BLaER1 (cell line): ENCODE data around the gene HEG1.

Source experiments
- H3K27ac ChIP-seq: shearing (Covaris generic); formaldehyde crosslinking; 2 replicates; pipeline ENCODE4 v1.8.1; 2022
- H3K27me3 ChIP-seq: shearing (Covaris generic); formaldehyde crosslinking; 2 replicates; pipeline ENCODE4 v1.8.1; 2022
- H3K36me3 ChIP-seq: shearing (Covaris generic); formaldehyde crosslinking; 2 replicates; pipeline ENCODE4 v1.8.1; 2022
- H3K4me1 ChIP-seq: shearing (Covaris generic); formaldehyde crosslinking; 2 replicates; pipeline ENCODE4 v1.8.1; 2022
- H3K4me2 ChIP-seq: shearing (Covaris generic); formaldehyde crosslinking; 2 replicates; pipeline ENCODE4 v1.8.1; 2022
- H3K4me3 ChIP-seq: shearing (Covaris generic); formaldehyde crosslinking; 2 replicates; pipeline ENCODE4 v1.8.1; 2022
- H3K9ac ChIP-seq: shearing (Covaris generic); formaldehyde crosslinking; 2 replicates; pipeline ENCODE4 v1.8.1; 2022
- H3K9me3 ChIP-seq: shearing (Covaris generic); formaldehyde crosslinking; 2 replicates; pipeline ENCODE4 v1.8.1; 2022
- H4K20me1 ChIP-seq: shearing (Covaris generic); formaldehyde crosslinking; 2 replicates; pipeline ENCODE4 v1.8.1; 2022
- Cebpa-rat ChIP-seq: shearing (Covaris generic); IDR thresholded peaks from 2 replicates; pipeline ENCODE4 v1.8.1; 2022

HEG1 gene

GRCh38 chr3:125022206-125022605, 33.6 kb downstream of the HEG1 start:
- Histone ChIP-seq H3K4me1 (peaks cover 47% of the 10 kb centered on the region), H3K4me2 (peak overlapping the region; percentile 61), H3K4me3 (no peak overlapping the region), H4K20me1 (no peaks in the 10 kb centered on the region), H3K27me3 (no peaks in the 10 kb centered on the region), H3K9ac (no peak overlapping the region), H3K27ac (no peak overlapping the region), H3K9me3 (peaks cover 18% of the 10 kb centered on the region), H3K36me3 (peaks cover 53% of the 10 kb centered on the region)
- TF ChIP-seq Cebpa-rat, result no peak

GRCh38 chr3:125019271-125019670, 36.5 kb downstream of the HEG1 start:
- H4K20me1 ChIP-seq, result no peaks in the 10 kb centered on the region
- peaks cover 18% of the 10 kb centered on the region for H3K9me3 ChIP-seq
- H3K27me3 ChIP-seq, result no peaks in the 10 kb centered on the region

DNA sequence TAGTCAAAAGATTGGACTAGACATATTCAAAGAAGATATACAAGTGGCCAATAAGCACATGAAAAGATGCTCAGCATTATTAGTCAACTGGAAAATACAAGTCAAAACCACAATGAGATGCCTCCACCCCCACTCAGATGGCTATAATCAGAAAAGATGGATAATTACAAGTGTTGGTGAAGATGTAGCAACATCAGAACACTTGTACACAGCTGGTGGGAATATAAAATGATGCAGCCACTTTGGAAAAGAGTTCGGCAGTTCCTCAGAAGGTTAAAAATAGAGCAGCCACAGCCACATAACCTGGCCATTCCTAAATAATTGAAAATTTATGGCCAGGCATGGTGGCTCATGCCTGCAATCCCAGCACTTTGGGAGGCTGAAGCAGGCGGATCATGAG, 38.4 kb downstream of the HEG1 start:
- Histone ChIP-seq H3K27me3 (no peaks in the 10 kb centered on the region), H3K27ac (no peak overlapping the region), H3K4me2 (no peak overlapping the region), H3K4me1 (peaks cover 10% of the 10 kb centered on the region), H3K9me3 (peaks cover 18% of the 10 kb centered on the region), H3K36me3 (peaks cover 75% of the 10 kb centered on the region), H3K9ac (no peak overlapping the region), H4K20me1 (no peaks in the 10 kb centered on the region), H3K4me3 (no peak overlapping the region)
- TF ChIP-seq Cebpa-rat, result no peak

More at GRCh38 chr3:125019271-125019670, 36.5 kb downstream of the HEG1 start:
- Histone ChIP-seq H3K9ac (no peak overlapping the region), H3K4me2 (no peak overlapping the region), H3K4me3 (no peak overlapping the region), H3K4me1 (peaks cover 27% of the 10 kb centered on the region), H3K36me3 (peaks cover 56% of the 10 kb centered on the region), H3K27ac (no peak overlapping the region)
- no peak for TF ChIP-seq Cebpa-rat

DNA sequence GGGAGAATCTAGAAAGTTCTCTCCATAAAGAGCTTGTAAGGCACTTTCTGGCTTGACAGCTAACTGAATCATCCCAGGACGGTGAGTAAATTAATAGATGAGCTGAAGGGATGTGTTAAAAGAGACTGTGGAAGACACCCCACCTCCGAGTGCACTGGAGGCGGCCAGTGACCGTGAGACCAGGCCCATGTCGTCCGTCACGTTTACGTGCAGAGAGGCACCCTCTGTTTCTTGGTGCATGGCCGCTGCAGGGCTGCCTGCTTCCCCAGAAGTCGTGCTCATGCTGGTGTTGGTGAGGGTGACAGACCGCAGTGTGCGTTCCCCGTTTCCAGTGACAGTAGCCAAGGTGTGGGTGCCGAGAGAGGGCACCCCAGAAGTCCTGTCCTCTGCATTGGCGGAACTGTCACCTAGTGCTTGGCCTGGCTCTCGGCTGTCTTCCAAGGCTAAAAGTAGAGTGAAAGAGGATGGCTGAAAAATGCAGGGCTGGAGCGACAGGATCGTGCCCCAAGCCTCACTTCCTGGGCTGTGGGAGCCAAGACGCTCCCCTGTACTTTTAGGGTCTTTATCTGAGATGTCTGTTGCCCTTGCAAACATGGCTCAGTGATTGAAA, 41.1 kb downstream of the HEG1 start:
- H3K9me3 ChIP-seq, result peaks cover 14% of the 10 kb centered on the region
- no peak overlapping the region for H3K27ac ChIP-seq
- TF ChIP-seq Cebpa-rat, result no peak
- no peak overlapping the region for H3K9ac ChIP-seq
- no peaks in the 10 kb centered on the region for H4K20me1 ChIP-seq
- H3K4me3 ChIP-seq, result no peak overlapping the region
- H3K27me3 ChIP-seq, result no peaks in the 10 kb centered on the region
- no peak overlapping the region for H3K4me2 ChIP-seq
- peaks cover 9% of the 10 kb centered on the region for H3K4me1 ChIP-seq
- peaks cover 79% of the 10 kb centered on the region for H3K36me3 ChIP-seq

- Histone ChIP-seq H3K27me3 (no peaks in the 10 kb centered on the region), H3K4me1 (peaks cover 9% of the 10 kb centered on the region), H3K4me3 (no peak overlapping the region), H3K9ac (no peak overlapping the region), H3K9me3 (peaks cover 9% of the 10 kb centered on the region), H4K20me1 (no peaks in the 10 kb centered on the region), H3K4me2 (no peak overlapping the region), H3K36me3 (peaks cover 73% of the 10 kb centered on the region), H3K27ac (no peak overlapping the region)
- no peak for TF ChIP-seq Cebpa-rat
Observed at GRCh38 chr3:125013095-125013494, 42.7 kb downstream of the HEG1 start.

GRCh38 chr3:125011941-125012340, 43.9 kb downstream of the HEG1 start:
- Histone ChIP-seq H3K9me3 (no peaks in the 10 kb centered on the region), H3K4me3 (no peak overlapping the region), H3K36me3 (peaks cover 74% of the 10 kb centered on the region), H4K20me1 (no peaks in the 10 kb centered on the region), H3K9ac (no peak overlapping the region), H3K4me2 (no peak overlapping the region), H3K27me3 (no peaks in the 10 kb centered on the region), H3K4me1 (peaks cover 9% of the 10 kb centered on the region), H3K27ac (no peak overlapping the region)
- no peak for TF ChIP-seq Cebpa-rat

DNA sequence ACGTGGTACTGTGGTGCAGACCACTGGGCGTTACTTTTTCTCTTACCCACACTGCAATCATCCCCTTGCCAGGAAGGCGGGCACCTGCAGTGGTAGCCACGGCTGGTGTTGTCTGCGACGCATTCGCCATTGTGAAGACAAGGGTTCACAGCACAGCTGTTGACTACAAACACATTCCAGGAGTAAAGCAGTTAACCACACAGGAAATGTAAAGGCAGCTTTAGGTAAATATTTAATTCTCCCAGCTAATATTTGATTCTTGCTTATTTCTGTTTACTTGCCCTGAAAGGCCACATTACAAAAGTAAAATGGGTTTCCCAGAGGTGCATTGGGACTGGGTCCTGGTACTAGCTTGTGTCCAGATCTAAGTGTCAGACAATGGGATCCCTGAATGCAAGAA, 45.4 kb downstream of the HEG1 start:
- Histone ChIP-seq H3K27me3 (no peaks in the 10 kb centered on the region), H4K20me1 (no peaks in the 10 kb centered on the region), H3K4me1 (peaks cover 9% of the 10 kb centered on the region), H3K4me2 (peak overlapping the region; percentile 35), H3K9me3 (no peaks in the 10 kb centered on the region), H3K9ac (no peak overlapping the region), H3K36me3 (peaks cover 81% of the 10 kb centered on the region), H3K4me3 (no peak overlapping the region), H3K27ac (no peak overlapping the region)
- TF ChIP-seq Cebpa-rat, result no peak

GRCh38 chr3:125008766-125009165, 47.0 kb downstream of the HEG1 start:
- H3K36me3 ChIP-seq, result peaks cover 81% of the 10 kb centered on the region
- H3K4me2 ChIP-seq, result no peak overlapping the region
- peaks cover 9% of the 10 kb centered on the region for H3K4me1 ChIP-seq
- no peaks in the 10 kb centered on the region for H3K27me3 ChIP-seq
- H4K20me1 ChIP-seq, result no peaks in the 10 kb centered on the region
- H3K9me3 ChIP-seq, result no peaks in the 10 kb centered on the region
- TF ChIP-seq Cebpa-rat, result no peak
- no peak overlapping the region for H3K9ac ChIP-seq
- H3K4me3 ChIP-seq, result no peak overlapping the region
- no peak overlapping the region for H3K27ac ChIP-seq

DNA sequence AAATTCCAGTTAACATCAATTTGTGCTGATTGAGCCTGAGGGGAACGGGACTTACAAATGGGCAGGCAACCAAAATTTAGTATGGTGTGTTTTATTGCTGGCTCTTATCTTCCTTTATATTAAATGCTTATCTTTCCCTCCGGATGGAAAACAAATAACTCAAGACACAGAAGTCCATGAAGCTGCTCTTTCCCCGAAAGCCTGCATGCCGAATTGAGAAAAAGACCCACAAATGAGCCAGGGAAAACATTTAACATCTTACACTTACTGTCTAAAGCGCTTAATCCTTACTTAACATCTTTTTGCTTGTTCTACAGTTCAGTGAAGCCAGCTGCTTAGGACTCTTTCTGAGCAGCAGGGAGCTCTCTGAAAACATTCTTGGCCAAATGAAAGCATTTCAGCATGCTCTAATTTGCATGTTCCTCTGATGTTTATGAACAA, 49.5 kb downstream of the HEG1 start:
- Histone ChIP-seq H3K27me3 (no peaks in the 10 kb centered on the region), H3K4me1 (peaks cover 9% of the 10 kb centered on the region), H4K20me1 (no peaks in the 10 kb centered on the region), H3K27ac (no peak overlapping the region), H3K36me3 (peaks cover 81% of the 10 kb centered on the region), H3K9me3 (no peaks in the 10 kb centered on the region), H3K4me2 (no peak overlapping the region), H3K4me3 (no peak overlapping the region), H3K9ac (no peak overlapping the region)
- no peak for TF ChIP-seq Cebpa-rat

DNA sequence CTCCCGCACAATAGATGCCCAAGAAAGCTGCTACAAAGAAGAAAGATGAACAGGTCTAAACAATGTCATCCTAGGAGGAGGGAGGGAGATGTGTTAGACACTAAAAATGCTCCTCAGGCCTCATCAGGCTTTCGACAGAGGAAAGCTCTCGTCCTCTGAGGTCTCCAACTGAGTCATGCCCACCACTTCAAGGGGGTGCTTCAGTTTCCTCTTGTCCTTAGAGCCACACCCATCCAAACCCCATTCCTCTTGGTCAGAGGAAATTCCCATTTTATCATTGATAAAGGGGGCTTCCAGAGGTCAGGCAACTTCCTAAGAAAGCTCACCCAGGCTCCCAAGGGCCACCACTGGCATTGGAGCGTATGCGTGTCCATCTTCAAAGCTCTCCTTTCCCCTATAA, 50.1 kb downstream of the HEG1 start:
- Histone ChIP-seq H3K4me3 (no peak overlapping the region), H3K36me3 (peaks cover 88% of the 10 kb centered on the region), H3K4me2 (no peak overlapping the region), H4K20me1 (no peaks in the 10 kb centered on the region), H3K27ac (no peak overlapping the region), H3K27me3 (no peaks in the 10 kb centered on the region), H3K9ac (no peak overlapping the region), H3K9me3 (no peaks in the 10 kb centered on the region), H3K4me1 (peaks cover 8% of the 10 kb centered on the region)
- TF ChIP-seq Cebpa-rat, result no peak

GRCh38 chr3:125005222-125005621, 50.6 kb downstream of the HEG1 start:
- Histone ChIP-seq H3K9ac (no peak overlapping the region), H3K9me3 (no peaks in the 10 kb centered on the region), H3K4me2 (no peak overlapping the region), H3K4me3 (no peak overlapping the region), H4K20me1 (no peaks in the 10 kb centered on the region), H3K27me3 (no peaks in the 10 kb centered on the region), H3K4me1 (peaks cover 3% of the 10 kb centered on the region), H3K27ac (no peak overlapping the region), H3K36me3 (peaks cover 90% of the 10 kb centered on the region)
- TF ChIP-seq Cebpa-rat, result no peak
